HG02840 (cell line): ENCODE results near the gene FAHD2B.
"Not testable (repeated sequence)": the region's sequence is repeated elsewhere in the genome, so short reads cannot be mapped to it uniquely, and the experiment has no call there.

Experiments used
- ATAC-seq: cut with Tn5 transposase; IDR thresholded peaks from one replicate; pipeline ENCODE4 v1.9.1; 2021; ENCODE audit warnings: mild to moderate bottlenecking, moderate library complexity, moderate number of reproducible peaks; ENCODE audit not compliant: unreplicated experiment, low FRiP score

FAHD2B gene, protein sequence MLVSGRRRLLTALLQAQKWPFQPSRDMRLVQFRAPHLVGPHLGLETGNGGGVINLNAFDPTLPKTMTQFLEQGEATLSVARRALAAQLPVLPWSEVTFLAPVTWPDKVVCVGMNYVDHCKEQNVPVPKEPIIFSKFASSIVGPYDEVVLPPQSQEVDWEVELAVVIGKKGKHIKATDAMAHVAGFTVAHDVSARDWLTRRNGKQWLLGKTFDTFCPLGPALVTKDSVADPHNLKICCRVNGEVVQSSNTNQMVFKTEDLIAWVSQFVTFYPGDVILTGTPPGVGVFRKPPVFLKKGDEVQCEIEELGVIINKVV

DNA sequence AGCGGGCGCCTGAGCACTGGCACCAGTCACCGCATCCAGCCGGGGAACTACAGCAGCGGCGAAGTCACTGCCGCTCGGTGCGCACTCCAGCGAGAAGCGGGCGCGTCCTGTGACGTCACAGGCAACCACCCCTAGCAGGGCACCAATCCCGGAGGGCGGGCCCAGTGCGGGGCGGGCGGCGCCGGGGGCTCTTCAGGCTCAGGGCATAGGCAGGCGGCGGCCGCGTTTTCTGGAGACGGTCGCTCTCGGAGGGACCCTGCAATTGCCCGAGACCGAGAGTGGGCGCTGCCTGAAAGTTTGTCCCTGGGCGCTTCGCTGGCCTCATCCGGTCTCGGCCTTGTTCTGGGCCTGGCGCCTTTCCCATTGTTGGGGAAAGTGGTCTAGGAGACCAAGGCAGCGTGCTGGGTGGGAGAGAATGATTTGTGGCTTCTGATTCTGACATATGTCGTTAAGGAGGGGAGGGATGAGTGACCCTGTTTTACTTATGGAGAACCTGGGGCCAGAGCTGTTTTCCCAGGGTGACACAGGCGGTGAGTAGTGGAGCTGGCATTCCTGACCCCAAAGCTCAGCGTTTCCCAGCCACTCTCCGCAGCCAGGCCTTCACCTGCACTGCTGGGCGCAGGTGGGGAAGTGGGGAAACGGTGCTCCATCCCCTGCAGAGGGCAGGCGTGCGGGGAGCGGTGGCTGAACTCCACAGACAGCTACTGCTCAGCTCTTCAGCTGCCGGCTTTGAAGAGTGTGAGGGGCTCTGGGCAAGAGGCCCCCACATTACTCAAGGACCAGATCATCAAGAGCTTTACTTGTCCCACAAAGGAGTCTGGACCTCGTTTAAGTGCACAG, at the start of gene FAHD2B:
Gene FAHD2B (minus strand): TSS at position 111 of the 840 bp plus-strand sequence. CDS start 3,176 bp downstream, outside the sequence.
- ATAC-seq: peak; percentile 71

GRCh38 chr2:97144016-97144415, 49.3 kb upstream of the FAHD2B start:
- not testable (repeated sequence) for ATAC-seq

- ATAC-seq: not testable (repeated sequence)
Observed at GRCh38 chr2:97129090-97129489, 34.4 kb upstream of the FAHD2B start.

DNA sequence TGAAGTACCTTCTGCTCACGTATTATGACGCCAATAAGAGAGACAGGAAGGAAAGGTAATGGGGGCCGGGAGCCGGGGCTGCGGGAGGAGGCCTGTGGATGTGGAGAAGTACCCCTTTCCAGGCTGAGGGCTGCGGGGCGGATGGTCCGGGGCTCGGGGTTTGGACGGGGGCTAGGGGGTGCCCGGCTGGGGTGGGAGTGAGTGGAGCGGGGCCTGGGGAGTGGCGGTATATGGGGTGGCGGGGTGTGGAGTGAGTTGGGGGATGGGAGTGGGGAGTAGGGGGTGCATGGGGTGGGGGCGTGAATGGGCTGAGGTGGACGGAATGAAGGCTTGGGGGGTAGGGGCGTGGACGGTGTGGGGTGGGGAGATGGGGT, 19.2 kb upstream of the FAHD2B start:
- not testable (repeated sequence) for ATAC-seq

GRCh38 chr2:97113050-97113881, 18.6 kb upstream of the FAHD2B start, which contains the start of gene ANKRD36:
ANKRD36 (plus strand) TSS chr2:97113153; CDS start chr2:97113740, 587 bp downstream.
- ATAC-seq: peak; percentile 92

DNA sequence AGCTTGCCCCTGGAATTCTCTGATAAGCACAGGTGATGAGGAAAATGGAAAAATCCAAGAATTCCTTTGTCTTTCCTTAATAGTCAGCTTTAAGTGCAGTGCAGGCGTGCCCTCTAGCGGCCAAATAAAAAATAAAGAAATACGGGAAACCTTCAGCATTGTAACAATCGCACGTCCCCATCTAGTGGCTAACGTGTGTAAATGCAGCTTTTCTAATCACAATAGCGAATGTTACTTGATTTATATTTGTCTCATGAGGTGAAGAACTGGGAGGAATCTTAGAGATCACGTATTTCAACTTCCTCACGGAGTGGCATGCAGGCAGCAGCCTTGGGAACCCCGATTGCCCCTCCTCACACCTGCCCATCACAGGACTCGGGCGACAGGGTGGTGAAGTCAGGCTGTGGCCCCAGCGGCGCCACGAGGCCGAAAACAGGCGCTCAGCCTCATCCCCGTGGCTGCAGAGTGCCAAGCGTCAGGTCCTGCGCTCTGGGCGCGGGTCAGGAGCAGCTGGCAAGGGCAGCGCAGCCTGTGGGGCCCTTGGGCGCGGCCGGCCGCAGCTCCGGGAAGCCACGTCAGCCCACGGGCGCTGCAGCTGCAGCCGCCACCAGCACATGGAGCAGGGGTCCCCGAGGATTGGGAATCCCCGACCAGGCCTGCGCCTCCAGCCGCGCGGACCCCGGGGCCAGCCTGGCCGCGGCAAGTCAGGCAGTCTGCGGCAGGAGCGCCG, 17.8 kb upstream of the FAHD2B start:
- not testable (repeated sequence) for ATAC-seq

GRCh38 chr2:97111246-97111645, 16.6 kb upstream of the FAHD2B start:
- not testable (repeated sequence) for ATAC-seq

DNA sequence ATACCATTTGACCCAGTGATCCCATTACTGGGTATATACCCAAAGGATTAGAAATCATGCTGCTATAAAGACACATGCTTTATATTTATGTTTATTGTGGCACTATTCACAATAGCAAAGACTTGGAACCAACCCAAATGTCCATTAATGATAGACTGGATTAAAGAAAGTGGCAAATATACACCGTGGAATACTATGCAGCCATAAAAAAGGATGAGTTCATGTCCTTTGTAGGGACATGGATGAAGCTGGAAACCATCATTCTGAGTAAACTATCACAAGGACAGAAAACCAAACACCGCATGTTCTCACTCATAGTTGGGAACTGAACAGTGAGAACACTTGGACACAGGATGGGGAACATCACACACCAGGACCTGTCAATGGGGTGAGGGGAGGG, 12.2 kb upstream of the FAHD2B start:
- not testable (repeated sequence) for ATAC-seq

DNA sequence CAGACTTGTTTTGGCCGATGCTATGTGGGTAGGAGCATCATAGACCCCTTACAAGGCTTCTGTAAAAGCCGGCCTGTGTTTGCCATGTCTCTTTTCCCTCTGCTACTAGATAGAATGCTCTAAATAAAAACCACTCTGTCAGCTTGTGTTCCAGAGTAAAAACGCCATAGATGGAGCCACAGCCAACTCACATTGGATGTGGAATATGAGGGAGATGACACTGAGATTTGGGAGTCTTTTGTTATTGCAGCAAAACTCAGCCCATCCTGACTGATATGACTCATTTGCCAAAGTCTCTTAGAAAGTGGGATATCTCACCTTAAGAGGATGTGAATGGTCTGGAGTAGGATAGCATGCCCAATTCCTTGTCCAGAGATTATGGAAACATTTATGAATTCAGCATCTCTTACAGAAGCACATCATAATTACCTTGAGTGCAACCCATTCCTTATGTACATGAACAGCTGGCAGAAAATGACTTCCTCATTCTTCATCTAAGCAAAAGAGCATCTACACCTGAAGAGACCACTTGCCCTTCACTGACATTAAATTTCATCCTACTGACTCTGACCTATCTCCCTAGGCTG, 4.2 kb upstream of the FAHD2B start:
- ATAC-seq: not testable (repeated sequence)

DNA sequence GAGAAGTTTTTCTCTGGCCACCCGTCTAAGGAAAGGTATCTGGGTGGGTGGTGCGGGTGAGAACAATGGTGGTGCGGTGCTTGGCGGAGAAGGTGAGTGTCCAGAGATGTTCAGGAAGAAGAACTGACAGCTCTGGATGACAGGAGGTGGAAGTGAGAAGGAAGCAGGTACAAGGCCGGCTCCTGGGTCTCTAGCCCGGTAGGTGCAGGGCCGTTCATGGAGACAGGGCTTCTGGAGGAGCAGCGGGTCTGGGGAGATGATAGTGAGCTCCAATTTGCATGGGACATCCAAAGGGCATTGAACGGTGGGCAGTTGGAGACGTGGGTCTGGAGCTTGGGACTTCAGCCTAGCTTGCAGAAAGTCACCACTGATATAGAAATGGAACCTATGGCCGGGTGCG, 979 bp upstream of the FAHD2B start:
- ATAC-seq: no peak

- not testable (repeated sequence) for ATAC-seq
Observed at GRCh38 chr2:97093983-97094771, 505 bp downstream of the FAHD2B start.

- ATAC-seq: not testable (repeated sequence)
Observed at GRCh38 chr2:97092946-97093345, 1.7 kb downstream of the FAHD2B start.

DNA sequence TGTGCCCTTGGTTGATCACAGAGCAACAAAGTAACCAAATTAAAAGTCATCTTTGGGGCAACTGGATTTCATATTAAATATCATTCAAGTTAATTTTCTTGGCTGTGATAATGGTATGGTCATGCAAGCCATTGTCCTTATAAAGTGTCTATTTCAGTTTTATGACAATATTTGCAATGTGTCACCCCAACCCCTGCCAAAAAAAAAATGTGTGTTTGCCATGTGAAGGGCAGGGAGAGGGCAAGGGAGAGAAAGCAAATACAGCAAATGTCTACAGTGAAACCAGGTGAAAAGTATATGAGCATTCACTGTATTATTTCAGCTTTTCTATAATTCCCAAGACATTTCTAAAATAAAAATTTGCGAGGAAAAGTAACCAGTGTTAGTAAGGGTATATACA, 6.0 kb downstream of the FAHD2B start:
- ATAC-seq: not testable (repeated sequence)

DNA sequence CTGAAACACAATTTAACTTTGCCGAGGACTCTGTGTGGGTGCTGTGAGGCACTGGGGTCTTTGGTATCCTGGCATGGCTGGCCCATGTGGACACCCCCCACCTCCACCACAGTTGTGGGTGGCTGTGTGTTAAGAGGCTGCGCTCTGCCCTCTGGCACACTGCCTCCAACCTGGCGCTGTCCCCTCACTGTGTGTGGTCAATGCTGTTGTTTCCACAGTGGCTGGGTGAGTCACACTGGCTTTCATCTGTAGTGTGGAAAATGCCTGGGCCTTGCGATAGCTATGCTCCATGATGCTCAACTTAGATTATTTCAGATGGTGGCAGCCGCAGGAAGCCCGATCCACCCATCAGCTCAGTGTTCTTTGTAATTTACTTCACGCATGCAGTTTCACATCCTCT, 9.6 kb downstream of the FAHD2B start:
- ATAC-seq: not testable (repeated sequence)

DNA sequence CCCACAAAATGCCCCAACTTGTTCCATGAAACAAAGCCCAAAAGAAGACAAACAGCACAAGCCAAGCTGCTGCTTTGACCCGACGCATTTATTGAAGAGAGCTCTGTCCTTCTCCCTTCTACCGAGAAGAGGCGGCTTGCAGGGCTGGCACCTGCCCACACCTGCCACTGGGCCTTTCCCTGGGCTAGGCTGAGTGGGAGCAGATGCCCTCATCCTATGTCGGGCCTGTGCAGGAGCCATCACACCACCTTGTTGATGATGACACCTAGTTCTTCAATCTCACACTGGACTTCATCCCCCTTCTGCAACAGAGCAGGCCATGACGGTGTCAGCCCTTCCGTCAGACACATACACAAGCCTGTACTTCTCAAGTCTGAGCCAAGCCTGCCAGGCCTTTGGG, 11.2 kb downstream of the FAHD2B start:
- not testable (repeated sequence) for ATAC-seq

GRCh38 chr2:97082206-97082605, 12.5 kb downstream of the FAHD2B start:
- ATAC-seq: not testable (repeated sequence)

- ATAC-seq: not testable (repeated sequence)
Observed at GRCh38 chr2:97080855-97081254, 13.8 kb downstream of the FAHD2B start.

DNA sequence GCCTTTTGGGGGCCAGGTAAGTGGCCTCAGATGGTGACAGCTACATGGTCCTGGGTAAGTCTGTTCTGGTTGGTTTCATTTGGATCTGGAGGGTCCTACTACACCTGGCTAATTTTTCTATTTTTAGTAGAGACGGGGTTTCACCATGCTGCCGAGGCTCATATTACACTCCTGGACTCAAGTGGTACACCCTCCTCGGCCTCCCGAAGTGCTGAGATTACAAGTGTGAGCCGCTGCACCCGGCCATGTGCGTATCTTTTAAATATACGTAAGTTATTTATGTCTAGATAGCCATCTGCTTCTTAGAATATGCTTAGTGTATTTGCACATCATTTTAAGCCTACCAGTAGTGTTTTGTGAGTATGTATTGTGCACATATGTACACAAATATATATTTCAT, 17.5 kb downstream of the FAHD2B start:
- not testable (repeated sequence) for ATAC-seq

DNA sequence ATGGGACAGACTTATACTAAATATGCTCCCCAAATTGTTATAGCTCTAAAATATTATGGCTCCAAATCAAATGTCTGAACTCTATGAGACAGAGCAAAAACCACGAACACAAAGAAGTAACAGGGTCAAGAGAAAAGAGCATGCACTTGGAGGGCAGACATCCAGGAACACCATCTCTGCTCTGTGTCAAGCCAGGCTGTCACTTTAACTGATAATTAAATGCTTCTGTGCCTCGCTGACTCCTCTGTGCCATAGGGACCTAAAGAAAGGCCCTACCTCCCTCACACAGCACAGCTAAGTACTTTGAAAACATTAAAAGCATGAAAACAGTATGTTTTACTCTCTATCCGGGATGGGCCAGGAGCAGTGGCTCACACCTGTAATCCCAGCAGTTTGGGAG, 23.8 kb downstream of the FAHD2B start:
- ATAC-seq: not testable (repeated sequence)
